ENCODE results near the gene CD79B. TPM values are rescaled to one million over a fixed set of nuclear protein-coding genes. Genes with fewer than 3 reads are reported as not detected.

Gene CD79B
- total and polyA plus RNA-seq, 2 of the 8 experiments (the other 6 are each of a cell fraction or from before 2014, with no cell fraction given), result 1.5 to 3.9 TPM

DNA sequence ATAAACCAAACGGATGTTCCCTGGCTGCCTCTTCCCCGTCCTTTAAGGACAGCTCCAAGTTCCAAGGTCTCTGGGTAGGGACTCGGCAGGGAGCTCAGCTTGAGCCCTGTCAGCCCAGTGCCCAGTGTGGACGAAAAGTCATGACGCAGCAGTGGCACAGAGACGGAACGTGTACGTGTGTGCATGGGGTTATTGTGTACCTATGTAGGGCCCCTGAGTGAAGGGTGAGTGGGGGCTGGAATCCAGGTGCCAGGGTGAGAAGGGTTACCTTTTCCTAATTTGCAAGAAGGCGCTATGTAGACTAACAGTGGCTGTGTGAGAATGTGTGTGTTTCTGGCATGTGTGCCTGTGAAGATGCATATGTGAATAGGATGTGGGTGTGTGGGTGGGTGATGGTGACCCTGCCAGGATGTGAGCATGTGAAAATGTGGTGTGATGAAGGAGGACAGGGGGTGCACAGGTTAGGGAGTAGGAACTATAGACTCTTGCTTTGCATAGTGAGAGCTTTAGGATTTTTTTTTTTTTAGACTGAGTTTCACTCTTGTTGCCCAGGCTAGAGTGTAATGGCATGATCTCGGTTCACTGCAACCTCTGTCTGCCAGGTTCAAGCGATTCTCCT, 34.6 kb upstream of the CD79B start:
- Histone ChIP-seq H2BK120ac (replicated peaks; ENCODE audit: low read depth, low read length) (no peak overlapping the region), H3K9ac (replicated peaks in 1 of 4; ENCODE audit: extremely low read depth in 1 of 4, low read depth in 3 of 4, low read length in 3 of 4) (no peak overlapping the region), H3K4me3 (ENCODE audit: extremely low read depth in 1 of 4, insufficient read depth in 2 of 4, low read depth in 3 of 4, low read length in 4 of 4) (no peak overlapping the region), H2BK15ac (ENCODE audit: low read length) (no peak overlapping the region), H3K56ac (replicated peaks; ENCODE audit: insufficient read length, low read depth, low read length) (no peak overlapping the region), H3K79me2 (ENCODE audit: control insufficient read depth in 1 of 2, insufficient read depth in 2 of 2, low read length in 2 of 2) (no peaks in the 10 kb centered on the region), H3K4ac (replicated peaks; ENCODE audit: insufficient read length, low read depth, low read length) (no peak overlapping the region), H3K14ac (ENCODE audit: insufficient read length) (no peak overlapping the region), H3K36me3 (ENCODE audit: control insufficient read depth in 2 of 4, insufficient read depth in 4 of 4, low read length in 3 of 4) (no peaks in the 10 kb centered on the region), H2AFZ (ENCODE audit: low read length) (no peak overlapping the region), H3K27ac (ENCODE audit: low read depth, low read length) (no peak overlapping the region), H3K79me1 (ENCODE audit: low read depth, low read length) (no peaks in the 10 kb centered on the region), H4K8ac (ENCODE audit: extremely low read depth, insufficient read depth, low read length) (no peak overlapping the region; the same call in 1 of the 2 replicates), H3K23ac (ENCODE audit: insufficient read length) (no peak overlapping the region), H4K20me1 (replicated peaks in 1 of 2; ENCODE audit: control insufficient read depth in 1 of 2, insufficient read depth in 2 of 2, low read length in 2 of 2) (no peaks in the 10 kb centered on the region), H2AK5ac (ENCODE audit: low read depth, low read length) (peak overlapping the region; percentile 15), H3K4me1 (replicated peaks in 1 of 4; ENCODE audit: control insufficient read depth in 3 of 4, insufficient read depth in 4 of 4, low read length in 3 of 4) (peaks cover 0 to 10% (median 4%) of the 10 kb centered on the region in 4 experiments; a peak in 6 of 7 replicates), H3K9me3 (ENCODE audit: insufficient read depth in 2 of 2, low read depth in 1 of 2, low read length in 1 of 2) (no peaks in the 10 kb centered on the region; a peak in 1 of 4 replicates), H2BK20ac (ENCODE audit: low read length) (no peak overlapping the region), H2BK5ac (ENCODE audit: low read depth, low read length) (no peak overlapping the region), H4K5ac (ENCODE audit: insufficient read length, low read depth, low read length) (no peak overlapping the region), H3K4me2 (ENCODE audit: insufficient read depth in 1 of 2, low read depth in 2 of 2, low read length in 2 of 2) (no peak overlapping the region), H3K23me2 (ENCODE audit: low read depth, low read length) (no peaks in the 10 kb centered on the region), H2BK12ac (ENCODE audit: low read depth, low read length) (no peak overlapping the region), H3K27me3 (replicated peaks in 1 of 4; ENCODE audit: control insufficient read depth in 3 of 4, extremely low read depth in 1 of 4, insufficient read depth in 3 of 4, low read length in 3 of 4) (no peaks in the 10 kb centered on the region), H4K91ac (replicated peaks; ENCODE audit: insufficient read length, low read length) (no peak overlapping the region), H3K18ac (ENCODE audit: extremely low read depth, low read length) (no peak overlapping the region)
- ChIA-PET POLR2A (ENCODE audit: partially characterized antibody) (interaction anchor here (0.7 to 1.5 kb wide), 2 partner anchors 12 to 179 kb away, joined by 3 to 8 read pairs; no protein-coding TSS in a partner anchor), CTCF (ENCODE audit: partially characterized antibody) (interaction anchor here (0.6 to 2.6 kb wide), 10 partner anchors 9 to 58 kb away, joined by 3 to 11 read pairs (median 7); partner anchors contain the start of gene GH1)
- no peak for FAIRE-seq
- DNase-seq (ENCODE audit: low read depth in 1 of 2, low spot score in 2 of 2), result no peak
- 88% methylated on average over 11 of the region's 11 CpGs; no CpG with 5 or more reads in 1 of the 2 experiments for WGBS, 2 experiments (ENCODE audit: extremely low coverage in 1 of 2, insufficient coverage in 1 of 2, insufficient read length in 1 of 2, insufficient replicate concordance in 2 of 2, low coverage in 1 of 2, low lambda C conversion rate in 2 of 2, missing lambda C conversion rate in 1 of 2)
- TF ChIP-seq, protein P1, sequence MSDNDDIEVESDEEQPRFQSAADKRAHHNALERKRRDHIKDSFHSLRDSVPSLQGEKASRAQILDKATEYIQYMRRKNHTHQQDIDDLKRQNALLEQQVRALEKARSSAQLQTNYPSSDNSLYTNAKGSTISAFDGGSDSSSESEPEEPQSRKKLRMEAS (IDR thresholded peaks at IDR 0.05), result no peak
- TF ChIP-seq TBP (IDR thresholded peaks at IDR 0.05; ENCODE audit: low read depth, low read length) (no peak), SP1 (IDR thresholded peaks at IDR 0.05; ENCODE audit: low read depth, low read length) (no peak), NANOG (IDR thresholded peaks at IDR 0.05; ENCODE audit: insufficient read depth, low read depth, low read length, poor library complexity, severe bottlenecking) (no peak), CBX8 (IDR thresholded peaks at IDR 0.05; ENCODE audit: borderline replicate concordance, low read depth, low read length) (no peak), SP4 (IDR thresholded peaks at IDR 0.05; ENCODE audit: low read length) (no peak), CHD2 (IDR thresholded peaks at IDR 0.05; ENCODE audit: low read length) (no peak), EGR1 (IDR thresholded peaks at IDR 0.05; ENCODE audit: borderline replicate concordance, low read depth, low read length) (no peak), SRF (IDR thresholded peaks at IDR 0.05; ENCODE audit: low read depth, low read length) (no peak), HDAC2 (IDR thresholded peaks at IDR 0.05; ENCODE audit: borderline replicate concordance in 1 of 2, low read depth in 2 of 2, low read length in 2 of 2) (no peak), BCL11A (IDR thresholded peaks at IDR 0.05; ENCODE audit: low read depth in 2 of 2, low read length in 2 of 2) (no peak)
- TF ChIP-seq, protein P2, sequence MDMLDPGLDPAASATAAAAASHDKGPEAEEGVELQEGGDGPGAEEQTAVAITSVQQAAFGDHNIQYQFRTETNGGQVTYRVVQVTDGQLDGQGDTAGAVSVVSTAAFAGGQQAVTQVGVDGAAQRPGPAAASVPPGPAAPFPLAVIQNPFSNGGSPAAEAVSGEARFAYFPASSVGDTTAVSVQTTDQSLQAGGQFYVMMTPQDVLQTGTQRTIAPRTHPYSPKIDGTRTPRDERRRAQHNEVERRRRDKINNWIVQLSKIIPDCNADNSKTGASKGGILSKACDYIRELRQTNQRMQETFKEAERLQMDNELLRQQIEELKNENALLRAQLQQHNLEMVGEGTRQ (IDR thresholded peaks at IDR 0.05; ENCODE audit: low read length), result no peak
